ENCODE results near the gene CCDC78.

The CCDC78 gene

GRCh38 chr16:725041-725376 is 1.2 kb downstream of the CCDC78 start:
- no peak for DNase-seq (ENCODE audit: low read depth in 4 of 4, low spot score in 1 of 4)

- DNase-seq (ENCODE audit: low read depth in 4 of 4, low spot score in 1 of 4) = no peak
Measured at GRCh38 chr16:724188-725040, 1.8 kb downstream of the CCDC78 start.

GRCh38 chr16:723695-724094 is 2.5 kb downstream of the CCDC78 start:
- DNase-seq (ENCODE audit: low read depth in 4 of 4, low spot score in 1 of 4) = no peak

GRCh38 chr16:722835-723633 is 3.2 kb downstream of the CCDC78 start:
- DNase-seq (ENCODE audit: low read depth in 4 of 4, low spot score in 1 of 4) = no peak

- DNase-seq (ENCODE audit: low read depth in 4 of 4, low spot score in 1 of 4) = no peak
Measured at GRCh38 chr16:721765-722540, 4.3 kb downstream of the CCDC78 start.

- peak in 3 of 4 experiments; percentile 50 to 80 (median 55) for DNase-seq (ENCODE audit: low read depth in 4 of 4, low spot score in 1 of 4)
Measured at GRCh38 chr16:720990-721764, 5.1 kb downstream of the CCDC78 start, which contains the start of gene ANTKMT. ANTKMT (plus strand) TSS chr16:721146; CDS start chr16:721275, 129 bp downstream.

GRCh38 chr16:720447-720989 is 5.7 kb downstream of the CCDC78 start:
- peak in 1 of 4 experiments; percentile 58 for DNase-seq (ENCODE audit: low read depth in 4 of 4, low spot score in 1 of 4)

GRCh38 chr16:719815-720446 is 6.3 kb downstream of the CCDC78 start:
- DNase-seq (ENCODE audit: low read depth in 4 of 4, low spot score in 1 of 4) = no peak

- no peak for DNase-seq (ENCODE audit: low read depth in 4 of 4, low spot score in 1 of 4)
Measured at GRCh38 chr16:718922-719321, 7.3 kb downstream of the CCDC78 start.

- DNase-seq (ENCODE audit: low read depth in 4 of 4, low spot score in 1 of 4) = no peak
Measured at GRCh38 chr16:718389-718788, 7.9 kb downstream of the CCDC78 start.

GRCh38 chr16:717450-718245 is 8.6 kb downstream of the CCDC78 start:
- no peak for DNase-seq (ENCODE audit: low read depth in 4 of 4, low spot score in 1 of 4)

- DNase-seq (ENCODE audit: low read depth in 4 of 4, low spot score in 1 of 4) = no peak
Measured at GRCh38 chr16:716768-717325, 9.4 kb downstream of the CCDC78 start.

GRCh38 chr16:716200-716568 is 10.1 kb downstream of the CCDC78 start:
- DNase-seq (ENCODE audit: low read depth in 4 of 4, low spot score in 1 of 4) = no peak

GRCh38 chr16:715477-716199 is 10.6 kb downstream of the CCDC78 start:
- no peak for DNase-seq (ENCODE audit: low read depth in 4 of 4, low spot score in 1 of 4)

GRCh38 chr16:714558-715476 is 11.4 kb downstream of the CCDC78 start, which contains the start of gene METRN:
METRN (plus strand) TSS chr16:715118; CDS start chr16:715290, 172 bp downstream.
- peak; percentile 84 to 95 (median 85) for DNase-seq (ENCODE audit: low read depth in 4 of 4, low spot score in 1 of 4)

- DNase-seq (ENCODE audit: low read depth in 4 of 4, low spot score in 1 of 4) = no peak
Measured at GRCh38 chr16:714079-714478, 12.2 kb downstream of the CCDC78 start.

- DNase-seq (ENCODE audit: low read depth in 4 of 4, low spot score in 1 of 4) = peak in 1 of 4 experiments; percentile 62
Measured at GRCh38 chr16:712740-713250, 13.4 kb downstream of the CCDC78 start.

Measured in stimulated activated CD4-positive, alpha-beta T cell treated with anti-CD3 and anti-CD28 coated beads, Interleukin-1b, Interleukin-23, amount 100 ng/mL, for 24 hours (primary cell).